Transverse colon (tissue), 4 donors: ENCODE results near the gene AFM. TPM values are rescaled to one million over a fixed set of nuclear protein-coding genes. Genes with fewer than 3 reads are reported as not detected.

ENCODE experiments used
- DNase-seq: peaks from one replicate; pipeline ENCODE4 v3.0.0-alpha.2; 2019
- H3K27ac ChIP-seq, 4 donors: fragments of 200-600 bp; sonication (generic); 2 replicates each; pipeline ENCODE4 v1.5.1; 2016 to 2018; ENCODE audit warnings: inconsistent platforms in 4 of 4
- H3K27me3 ChIP-seq: fragments of 200-600 bp; sonication (generic); 2 replicates; pipeline ENCODE4 v1.5.1; 2017; ENCODE audit warnings: inconsistent platforms
- H3K36me3 ChIP-seq, 4 donors: fragments of 200-600 bp; sonication (generic); 2 replicates each; pipeline ENCODE4 v1.5.1; 2017 to 2019; ENCODE audit warnings: inconsistent platforms in 4 of 4
- H3K4me1 ChIP-seq, 4 donors: fragments of 200-600 bp; sonication (generic); 2 replicates each; pipeline ENCODE4 v1.5.1; 2017 to 2020; ENCODE audit warnings: inconsistent platforms in 4 of 4
- H3K4me3 ChIP-seq, 4 donors: fragments of 200-600 bp; sonication (generic); 1 replicate in 1 of 4; 2 replicates in 3 of 4; pipeline versions ENCODE4 v1.5.1 to v1.6.1; 2017 to 2019; ENCODE audit warnings: inconsistent platforms in 4 of 4
- H3K9me3 ChIP-seq, 2 donors: fragments of 200-600 bp; sonication (generic); 2 replicates each; pipeline ENCODE4 v1.5.1; 2017 to 2019; ENCODE audit warnings: inconsistent platforms in 2 of 2
- EP300 ChIP-seq: sonication (generic); formaldehyde crosslinking; IDR thresholded peaks from one replicate; pipeline ENCODE4 v1.6.1; 2017; ENCODE audit warnings: antibody characterized with exemption, low read depth
- POLR2A ChIP-seq: fragments of 450-650 bp; IDR thresholded peaks from one replicate; pipeline ENCODE4 v1.6.1; 2016; ENCODE audit warnings: antibody characterized with exemption, mild to moderate bottlenecking, moderate library complexity
- POLR2AphosphoS5 ChIP-seq, 3 donors: sonication (generic); formaldehyde crosslinking; IDR thresholded peaks; one replicate each; pipeline ENCODE4 v1.6.1; 2016; ENCODE audit warnings: antibody characterized with exemption in 3 of 3
- WGBS, 2 donors: methylation state at CpG; one replicate each; pipeline ENCODE4 v1.1.5; 2018; ENCODE audit warnings: low coverage in 1 of 2; 5-methylcytosine and 5-hydroxymethylcytosine counted together
- in situ Hi-C, 4 donors: fragments of 200-750 bp; cut with MboI; loops; one replicate each; pipeline versions ENCODE4 v1.15.0 to v1.15.1; 2017; ENCODE audit warnings: low sequenced_read_pairs in 3 of 4, low pct_ligation_motif_present in 1 of 4, low pct_unique_long_range_greater_than_20kb in 1 of 4
- intact Hi-C: fragments of 100-400 bp; cut with DNase I; formaldehyde crosslinking; loops from one replicate; pipeline ENCODE4 v1.15.1; 2023; ENCODE audit warnings: low total_unique reads
- total RNA-seq, 4 donors: library from RNA; depleted of rRNA; stranded (reverse); fragments of >200 nt; gene quantifications; one replicate each; pipeline ENCODE4 v1.1.0, GENCODE V29; 2016
- TF ChIP-seq, protein P1 (sequence below), 5 experiments: fragments of 200-600 bp in 3 of 5; fragments of 450-650 bp in 2 of 5; sonication (generic) in 3 of 5; IDR thresholded peaks; 1 replicate in 2 of 5; 2 replicates in 3 of 5; pipeline ENCODE4 v1.5.1; 2016 to 2017; ENCODE audit warnings: antibody characterized with exemption in 5 of 5, inconsistent platforms in 3 of 5, mild to moderate bottlenecking in 2 of 5, moderate library complexity in 1 of 5

The AFM gene
- total RNA-seq, 4 donors from 2014 or later = not detected

DNA sequence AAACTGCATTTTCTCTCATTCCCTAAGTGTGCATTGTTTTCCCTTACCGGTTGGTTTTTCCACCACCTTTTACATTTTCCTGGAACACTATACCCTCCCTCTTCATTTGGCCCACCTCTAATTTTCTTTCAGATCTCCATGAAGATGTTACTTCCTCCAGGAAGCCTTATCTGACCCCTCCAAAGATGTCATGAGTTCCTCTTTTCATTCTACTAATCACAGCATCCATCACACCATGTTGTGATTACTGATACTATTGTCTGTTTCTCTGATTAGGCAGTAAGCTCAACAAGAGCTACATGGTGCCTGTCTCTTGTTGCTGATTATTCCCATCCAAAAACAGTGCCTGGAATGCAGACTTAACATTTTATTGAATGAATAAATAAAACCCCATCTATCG lies 48.4 kb upstream of the AFM start:
- H3K4me3 ChIP-seq = no peak overlapping the region
- peaks cover 0 to 7% (median 0%) of the 10 kb centered on the region in 4 donors for H3K4me1 ChIP-seq
- in situ Hi-C loops (no loop called here), intact Hi-C loops (no loop called here)
- no peak for TF ChIP-seq EP300
- no peak for TF ChIP-seq POLR2AphosphoS5 (IDR thresholded peaks at IDR 0.05)
- TF ChIP-seq, protein P1, sequence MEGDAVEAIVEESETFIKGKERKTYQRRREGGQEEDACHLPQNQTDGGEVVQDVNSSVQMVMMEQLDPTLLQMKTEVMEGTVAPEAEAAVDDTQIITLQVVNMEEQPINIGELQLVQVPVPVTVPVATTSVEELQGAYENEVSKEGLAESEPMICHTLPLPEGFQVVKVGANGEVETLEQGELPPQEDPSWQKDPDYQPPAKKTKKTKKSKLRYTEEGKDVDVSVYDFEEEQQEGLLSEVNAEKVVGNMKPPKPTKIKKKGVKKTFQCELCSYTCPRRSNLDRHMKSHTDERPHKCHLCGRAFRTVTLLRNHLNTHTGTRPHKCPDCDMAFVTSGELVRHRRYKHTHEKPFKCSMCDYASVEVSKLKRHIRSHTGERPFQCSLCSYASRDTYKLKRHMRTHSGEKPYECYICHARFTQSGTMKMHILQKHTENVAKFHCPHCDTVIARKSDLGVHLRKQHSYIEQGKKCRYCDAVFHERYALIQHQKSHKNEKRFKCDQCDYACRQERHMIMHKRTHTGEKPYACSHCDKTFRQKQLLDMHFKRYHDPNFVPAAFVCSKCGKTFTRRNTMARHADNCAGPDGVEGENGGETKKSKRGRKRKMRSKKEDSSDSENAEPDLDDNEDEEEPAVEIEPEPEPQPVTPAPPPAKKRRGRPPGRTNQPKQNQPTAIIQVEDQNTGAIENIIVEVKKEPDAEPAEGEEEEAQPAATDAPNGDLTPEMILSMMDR (IDR thresholded peaks at IDR 0.05) = no peak
- TF ChIP-seq POLR2A = no peak
- 85 to 86% methylated on average over 2 of the region's 2 CpGs for WGBS, 2 donors
- no peaks in the 10 kb centered on the region for H3K27me3 ChIP-seq
- no peaks in the 10 kb centered on the region for H3K9me3 ChIP-seq
- no peak overlapping the region for H3K27ac ChIP-seq
- no peak for DNase-seq
- H3K36me3 ChIP-seq = no peaks in the 10 kb centered on the region

DNA sequence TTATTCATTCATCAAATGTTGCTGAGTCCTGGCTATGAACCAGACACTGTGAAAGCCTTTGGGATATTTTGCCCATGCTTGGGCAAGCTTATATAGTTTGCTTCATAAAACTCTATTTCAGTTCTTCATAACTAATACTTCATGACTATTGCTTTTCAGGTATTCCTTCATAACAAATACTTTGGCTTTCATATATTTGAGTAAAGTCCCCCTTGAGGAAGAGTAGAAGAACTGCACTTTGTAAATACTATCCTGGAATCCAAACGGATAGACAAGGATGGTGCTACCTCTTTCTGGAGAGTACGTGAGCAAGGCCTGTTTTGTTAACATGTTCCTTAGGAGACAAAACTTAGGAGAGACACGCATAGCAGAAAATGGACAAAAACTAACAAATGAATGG lies 47.2 kb upstream of the AFM start:
- in situ Hi-C loops = no loop called here

DNA sequence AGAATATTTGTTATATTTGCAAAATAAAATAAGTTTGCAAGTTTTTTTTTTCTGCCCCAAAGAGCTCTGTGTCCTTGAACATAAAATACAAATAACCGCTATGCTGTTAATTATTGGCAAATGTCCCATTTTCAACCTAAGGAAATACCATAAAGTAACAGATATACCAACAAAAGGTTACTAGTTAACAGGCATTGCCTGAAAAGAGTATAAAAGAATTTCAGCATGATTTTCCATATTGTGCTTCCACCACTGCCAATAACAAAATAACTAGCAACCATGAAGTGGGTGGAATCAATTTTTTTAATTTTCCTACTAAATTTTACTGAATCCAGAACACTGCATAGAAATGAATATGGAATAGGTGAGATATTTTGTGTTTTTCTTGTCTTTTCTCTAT lies 45.6 kb upstream of the AFM start, which contains the start of gene AFP:
Gene AFP, plus strand, starts transcription at position 238 of the 400 bp plus-strand sequence. Its CDS starts 42 bp downstream, at position 280.
- H3K4me3 ChIP-seq = no peak within 1 kb of the TSS
- WGBS, 2 donors = 83 to 91% methylated on average over 1 of the region's 1 CpG
- intact Hi-C loops = no loop called here
- H3K9me3 ChIP-seq = no peaks in the 10 kb centered on the region
- TF ChIP-seq, protein P1 (IDR thresholded peaks at IDR 0.05) = no peak
- TF ChIP-seq POLR2A = no peak
- TF ChIP-seq POLR2AphosphoS5 (IDR thresholded peaks at IDR 0.05) = no peak
- TF ChIP-seq EP300 = no peak
- DNase-seq = no peak
- no peaks in the 10 kb centered on the region for H3K27me3 ChIP-seq
- H3K27ac ChIP-seq = no peak within 1 kb of the TSS
- H3K4me1 ChIP-seq = peaks cover 0 to 7% (median 0%) of the 10 kb centered on the region in 4 donors
- H3K36me3 ChIP-seq = no peaks in the 10 kb centered on the region
- in situ Hi-C loops = no loop called here

More for the DNA sequence above, 47.2 kb upstream of the AFM start:
- H3K36me3 ChIP-seq = no peaks in the 10 kb centered on the region
- H3K4me3 ChIP-seq = no peak overlapping the region
- no peak overlapping the region for H3K27ac ChIP-seq
- TF ChIP-seq POLR2A (no peak), POLR2AphosphoS5 (IDR thresholded peaks at IDR 0.05) (no peak), EP300 (no peak)
- TF ChIP-seq, protein P1 (IDR thresholded peaks at IDR 0.05) = peak in 3 of 5 experiments; percentile 26 to 41 (median 35)
- H3K4me1 ChIP-seq = peaks cover 0 to 7% (median 0%) of the 10 kb centered on the region in 4 donors
- intact Hi-C loops = no loop called here
- DNase-seq = no peak
- 56 to 60% methylated on average over 3 of the region's 3 CpGs for WGBS, 2 donors
- H3K9me3 ChIP-seq = no peaks in the 10 kb centered on the region
- H3K27me3 ChIP-seq = no peaks in the 10 kb centered on the region

DNA sequence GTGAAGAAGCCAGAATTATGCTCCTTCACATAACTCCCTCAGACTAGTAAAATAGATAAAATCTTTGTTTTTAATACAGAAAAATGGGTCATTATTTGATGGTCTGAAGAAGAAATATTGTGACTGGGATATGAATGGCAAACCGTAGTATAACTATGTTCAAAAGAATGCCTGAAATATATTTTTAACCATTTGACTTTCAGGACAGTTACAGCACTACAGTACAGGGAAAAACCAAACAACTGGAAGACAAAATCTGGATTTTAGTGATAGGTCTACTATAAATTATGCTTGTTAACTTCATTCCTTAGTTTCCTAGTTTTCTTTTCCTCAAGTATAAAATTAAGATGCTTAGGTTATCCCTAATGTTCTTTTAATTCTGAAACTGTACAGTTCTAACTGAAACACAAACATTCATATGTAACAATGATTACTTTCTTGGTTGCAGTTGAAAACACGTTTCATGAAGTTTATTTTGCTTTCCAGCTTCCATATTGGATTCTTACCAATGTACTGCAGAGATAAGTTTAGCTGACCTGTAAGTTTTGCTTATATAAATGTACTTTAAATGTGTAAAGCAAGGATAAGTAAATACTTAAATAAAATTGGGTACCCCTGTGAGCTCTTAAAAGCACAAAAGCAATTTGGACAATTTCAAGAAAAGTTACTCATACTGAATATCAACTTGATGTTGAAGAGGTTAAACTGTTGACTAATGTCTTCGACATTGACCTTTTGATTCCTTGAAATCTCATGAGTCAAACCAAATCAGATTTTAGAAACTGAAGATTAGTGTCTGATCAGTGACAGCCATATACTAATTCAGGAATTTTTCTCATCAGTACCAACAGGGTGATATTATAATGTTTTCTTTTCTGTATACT lies 44.6 kb upstream of the AFM start:
- intact Hi-C loops (no loop called here), in situ Hi-C loops (no loop called here)
- no peak for DNase-seq
- no peaks in the 10 kb centered on the region for H3K27me3 ChIP-seq
- TF ChIP-seq EP300 = no peak
- TF ChIP-seq POLR2A = no peak
- TF ChIP-seq, protein P1 (IDR thresholded peaks at IDR 0.05) = no peak
- TF ChIP-seq POLR2AphosphoS5 (IDR thresholded peaks at IDR 0.05) = no peak
- H3K4me3 ChIP-seq = no peak overlapping the region
- 67 to 68% methylated on average over 3 of the region's 3 CpGs for WGBS, 2 donors
- peaks cover 0 to 7% (median 0%) of the 10 kb centered on the region in 4 donors for H3K4me1 ChIP-seq
- H3K27ac ChIP-seq = no peak overlapping the region
- no peaks in the 10 kb centered on the region for H3K9me3 ChIP-seq
- H3K36me3 ChIP-seq = no peaks in the 10 kb centered on the region
